ENCODE results near the gene CHRNE. TPM values are rescaled to one million over a fixed set of nuclear protein-coding genes. Genes with fewer than 3 reads are reported as not detected.
A peak's percentile ranks its signal among the peaks of the same experiment; 100 is the strongest.

The CHRNE gene
- total RNA-seq, 1 experiment from 2014 or later, result 0.31 TPM

GRCh38 chr17:4908711-4909496 is 6.0 kb upstream of the CHRNE start:
- H2AFZ ChIP-seq (ENCODE audit: low read length), result no peak overlapping the region
- no peak overlapping the region for H2BK15ac ChIP-seq (ENCODE audit: low read depth, low read length)
- no peak overlapping the region for H3K27ac Mint-ChIP-seq
- no peak overlapping the region for H2BK120ac ChIP-seq (ENCODE audit: low read depth, low read length, poor library complexity, severe bottlenecking)
- H3K4me1 ChIP-seq (ENCODE audit: insufficient read depth, low read length), result no peaks in the 10 kb centered on the region; the same call in 1 of the 2 replicates
- peak; percentile 98 for DNase-seq
- H3K56ac ChIP-seq (ENCODE audit: insufficient read length, low read depth, low read length), result no peak overlapping the region
- H2BK20ac ChIP-seq (ENCODE audit: low read depth, low read length, poor library complexity, severe bottlenecking), result no peak overlapping the region
- no peaks in the 10 kb centered on the region for H3K27me3 ChIP-seq (ENCODE audit: insufficient read depth, low read length)
- H3K4me2 ChIP-seq (ENCODE audit: insufficient read depth, insufficient read length, low read length), result no peak overlapping the region
- no peak overlapping the region for H2BK12ac ChIP-seq (ENCODE audit: insufficient read length, low read depth, low read length)
- H4K91ac ChIP-seq (ENCODE audit: insufficient read length, low read depth, low read length), result no peak overlapping the region
- no peak overlapping the region for H3K4ac ChIP-seq (ENCODE audit: low read depth, low read length)
- peaks cover 5 to 7% of the 10 kb centered on the region in 2 experiments; a peak in 2 of 4 replicates for H3K4me1 Mint-ChIP-seq
- H3K14ac ChIP-seq (ENCODE audit: insufficient read depth, low read length), result no peak overlapping the region
- H3K23me2 ChIP-seq (ENCODE audit: insufficient read length, low read depth, low read length, poor library complexity, severe bottlenecking), result no peaks in the 10 kb centered on the region
- H4K5ac ChIP-seq (ENCODE audit: insufficient read length, low read depth, low read length), result no peak overlapping the region
- no peaks in the 10 kb centered on the region for H3K79me2 ChIP-seq (ENCODE audit: insufficient read depth, low read length)
- no peaks in the 10 kb centered on the region for H3K9me3 ChIP-seq (ENCODE audit: control insufficient read depth, low read depth, low read length)
- H3K4me3 Mint-ChIP-seq, result no peak overlapping the region
- H2AK5ac ChIP-seq (ENCODE audit: insufficient read length, low read length), result no peak overlapping the region
- H2BK5ac ChIP-seq (ENCODE audit: insufficient read length, low read length), result no peak overlapping the region
- no peak overlapping the region for H4K8ac ChIP-seq (replicated peaks; ENCODE audit: insufficient read length, low read depth, low read length)
- H3K27me3 Mint-ChIP-seq (ENCODE audit: low read depth), result peaks cover 16% of the 10 kb centered on the region
- no peaks in the 10 kb centered on the region for H4K20me1 ChIP-seq (ENCODE audit: control insufficient read depth, insufficient read depth, insufficient read length)
- H3K36me3 Mint-ChIP-seq (ENCODE audit: insufficient read depth in 1 of 3, low read depth in 3 of 3), result no peaks in the 10 kb centered on the region
- H3T11ph ChIP-seq (ENCODE audit: low read length), result no peak overlapping the region
- H3K9me3 Mint-ChIP-seq, result no peaks in the 10 kb centered on the region
- TF ChIP-seq, protein P1, sequence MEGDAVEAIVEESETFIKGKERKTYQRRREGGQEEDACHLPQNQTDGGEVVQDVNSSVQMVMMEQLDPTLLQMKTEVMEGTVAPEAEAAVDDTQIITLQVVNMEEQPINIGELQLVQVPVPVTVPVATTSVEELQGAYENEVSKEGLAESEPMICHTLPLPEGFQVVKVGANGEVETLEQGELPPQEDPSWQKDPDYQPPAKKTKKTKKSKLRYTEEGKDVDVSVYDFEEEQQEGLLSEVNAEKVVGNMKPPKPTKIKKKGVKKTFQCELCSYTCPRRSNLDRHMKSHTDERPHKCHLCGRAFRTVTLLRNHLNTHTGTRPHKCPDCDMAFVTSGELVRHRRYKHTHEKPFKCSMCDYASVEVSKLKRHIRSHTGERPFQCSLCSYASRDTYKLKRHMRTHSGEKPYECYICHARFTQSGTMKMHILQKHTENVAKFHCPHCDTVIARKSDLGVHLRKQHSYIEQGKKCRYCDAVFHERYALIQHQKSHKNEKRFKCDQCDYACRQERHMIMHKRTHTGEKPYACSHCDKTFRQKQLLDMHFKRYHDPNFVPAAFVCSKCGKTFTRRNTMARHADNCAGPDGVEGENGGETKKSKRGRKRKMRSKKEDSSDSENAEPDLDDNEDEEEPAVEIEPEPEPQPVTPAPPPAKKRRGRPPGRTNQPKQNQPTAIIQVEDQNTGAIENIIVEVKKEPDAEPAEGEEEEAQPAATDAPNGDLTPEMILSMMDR (conservative IDR thresholded peaks at IDR 0.05), result peak; percentile 86
- no peak overlapping the region for H3K18ac ChIP-seq (ENCODE audit: insufficient read length, low read depth, low read length)
- H3K23ac ChIP-seq (ENCODE audit: insufficient read length, low read depth, low read length), result no peak overlapping the region
- H3K9ac ChIP-seq (ENCODE audit: extremely low read depth, insufficient read length, low read length), result no peak overlapping the region
- no peak overlapping the region for H3K27ac ChIP-seq (ENCODE audit: insufficient read length, low read depth, low read length)
- no CpG with 5 or more reads among the region's 20 CpGs for WGBS (ENCODE audit: extremely low coverage, insufficient read length, low lambda C conversion rate)
- no peaks in the 10 kb centered on the region for H3K79me1 ChIP-seq (ENCODE audit: insufficient read depth, low read depth, low read length, poor library complexity, severe bottlenecking)

Measured in H9 (cell line).